MM.1S (cell line): ENCODE measurements around the gene ZNRF3.
A peak's percentile ranks its signal among the peaks of the same experiment; 100 is the strongest.

Experiments
- DNase-seq: peaks from one replicate; pipeline ENCODE4 v3.0.0-alpha.2; 2015
- H2AFZ ChIP-seq: fragments of 300-600 bp; sonication (generic); 2 replicates; pipeline ENCODE4 v1.6.0; 2016; ENCODE audit warnings: antibody characterized with exemption, low read length
- H3F3A ChIP-seq: fragments of 300-600 bp; sonication (generic); 2 replicates; pipeline ENCODE4 v1.6.1; 2016; ENCODE audit warnings: mild to moderate bottlenecking, antibody characterized with exemption, low read length, moderate library complexity, mixed read lengths; ENCODE audit not compliant: insufficient read depth
- H3K27ac ChIP-seq: fragments of 300-600 bp; sonication (generic); 2 replicates; pipeline ENCODE4 v1.5.1; 2016; ENCODE audit warnings: mild to moderate bottlenecking, low read length
- H3K27me3 ChIP-seq: fragments of 300-600 bp; sonication (generic); replicated peaks from 2 replicates; pipeline ENCODE4 v1.6.0; 2016; ENCODE audit warnings: low read length; ENCODE audit not compliant: insufficient read depth
- H3K36me3 ChIP-seq: fragments of 300-600 bp; sonication (generic); replicated peaks from 2 replicates; pipeline ENCODE4 v1.6.1; 2016; ENCODE audit warnings: mild to moderate bottlenecking, low read length, mixed read lengths; ENCODE audit not compliant: insufficient read depth
- H3K4me1 ChIP-seq: fragments of 300-600 bp; sonication (generic); 2 replicates; pipeline ENCODE4 v1.6.1; 2016; ENCODE audit warnings: low read length, mixed read lengths
- H3K4me2 ChIP-seq: fragments of 300-600 bp; sonication (generic); 2 replicates; pipeline ENCODE4 v1.6.0; 2016; ENCODE audit warnings: low read depth, low read length
- H3K4me3 ChIP-seq: fragments of 300-600 bp; sonication (generic); 2 replicates; pipeline ENCODE4 v1.5.1; 2016; ENCODE audit warnings: low read length, mixed read lengths
- H3K79me2 ChIP-seq: fragments of 300-600 bp; sonication (generic); 2 replicates; pipeline ENCODE4 v1.6.1; 2016; ENCODE audit warnings: mixed run types, low read length, mixed read lengths
- H3K9ac ChIP-seq: fragments of 300-600 bp; sonication (generic); 2 replicates; pipeline ENCODE4 v1.6.1; 2016; ENCODE audit warnings: low read length, mixed read lengths
- H3K9me2 ChIP-seq: fragments of 300-600 bp; sonication (generic); replicated peaks from 2 replicates; pipeline ENCODE4 v1.6.1; 2016; ENCODE audit warnings: mild to moderate bottlenecking, low read length, mixed read lengths; ENCODE audit not compliant: insufficient read depth
- H3K9me3 ChIP-seq: fragments of 300-600 bp; sonication (generic); replicated peaks from 2 replicates; pipeline ENCODE4 v1.6.1; 2016; ENCODE audit warnings: mild to moderate bottlenecking, low read length, mixed read lengths; ENCODE audit not compliant: insufficient read depth
- H4K20me1 ChIP-seq: fragments of 300-600 bp; sonication (generic); 2 replicates; pipeline ENCODE4 v1.6.1; 2016; ENCODE audit warnings: mild to moderate bottlenecking, low read length, moderate library complexity, mixed read lengths; ENCODE audit not compliant: insufficient read depth
- EZH2 ChIP-seq: fragments of 300-600 bp; sonication (generic); optimal IDR thresholded peaks from 2 replicates; pipeline ENCODE3; 2017; ENCODE audit warnings: low read depth, mild to moderate bottlenecking, antibody characterized with exemption, low read length, mixed read lengths
- EZH2phosphoT487 ChIP-seq: fragments of 300-600 bp; sonication (generic); IDR thresholded peaks from 2 replicates; pipeline ENCODE4 v1.6.1; 2018; ENCODE audit warnings: antibody characterized with exemption, low read length
- TF ChIP-seq, protein P1 (sequence below): fragments of 300-600 bp; sonication (generic); IDR thresholded peaks from 2 replicates; pipeline ENCODE4 v1.5.1; 2016; ENCODE audit warnings: antibody characterized with exemption, low read length, mixed read lengths

The ZNRF3 gene

DNA sequence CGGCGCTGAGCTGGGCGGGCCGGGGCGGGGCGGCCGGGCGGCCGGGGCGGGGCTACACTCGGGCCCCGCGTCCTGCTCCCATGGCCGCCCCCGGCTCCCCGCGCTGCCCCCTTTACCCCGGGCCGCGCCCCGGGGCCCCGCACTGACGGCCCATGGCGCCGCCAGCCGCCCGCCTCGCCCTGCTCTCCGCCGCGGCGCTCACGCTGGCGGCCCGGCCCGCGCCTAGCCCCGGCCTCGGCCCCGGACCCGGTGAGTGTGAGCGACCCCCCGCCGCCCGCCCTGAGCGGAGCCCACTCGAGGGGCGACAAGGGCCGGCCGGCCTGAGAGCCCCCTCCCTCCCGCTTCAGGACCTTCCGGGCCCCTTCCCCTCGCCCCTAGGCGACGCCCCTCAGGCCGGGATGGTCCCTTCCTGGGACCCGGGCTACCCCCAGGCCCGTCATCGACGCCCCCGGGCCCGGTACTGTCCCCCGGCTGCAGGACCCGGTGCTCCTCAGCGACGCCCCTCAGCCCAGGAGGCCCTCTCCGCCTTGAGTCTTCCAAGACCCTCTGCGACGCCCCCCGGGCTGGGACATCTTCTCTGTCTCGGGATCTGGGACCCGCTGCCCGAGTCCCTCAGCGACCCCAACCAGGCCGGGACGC is 189.7 kb downstream of the ZNRF3 start, which contains the start of gene KREMEN1:
KREMEN1 (plus strand) TSS at position 57 of the 639 bp plus-strand sequence; CDS start at position 153, 96 bp downstream.
- DNase-seq: no peak
- Histone ChIP-seq H3K36me3 (no peaks in the 10 kb centered on the region), H3K9me3 (no peaks in the 10 kb centered on the region), H3K27ac (peak within 1 kb of the TSS; percentile 12; the same call in 1 of the 2 replicates), H3K4me3 (peak within 1 kb of the TSS; percentile 60), H3K79me2 (no peaks in the 10 kb centered on the region), H3K4me2 (peak within 1 kb of the TSS; percentile 91), H4K20me1 (no peaks in the 10 kb centered on the region), H2AFZ (peak within 1 kb of the TSS; percentile 83), H3K27me3 (no peaks in the 10 kb centered on the region), H3F3A (peaks cover 9% of the 10 kb centered on the region), H3K9me2 (no peaks in the 10 kb centered on the region), H3K4me1 (peaks cover 8% of the 10 kb centered on the region), H3K9ac (peak within 1 kb of the TSS; percentile 60; the same call in 1 of the 2 replicates)
- TF ChIP-seq, protein P1, sequence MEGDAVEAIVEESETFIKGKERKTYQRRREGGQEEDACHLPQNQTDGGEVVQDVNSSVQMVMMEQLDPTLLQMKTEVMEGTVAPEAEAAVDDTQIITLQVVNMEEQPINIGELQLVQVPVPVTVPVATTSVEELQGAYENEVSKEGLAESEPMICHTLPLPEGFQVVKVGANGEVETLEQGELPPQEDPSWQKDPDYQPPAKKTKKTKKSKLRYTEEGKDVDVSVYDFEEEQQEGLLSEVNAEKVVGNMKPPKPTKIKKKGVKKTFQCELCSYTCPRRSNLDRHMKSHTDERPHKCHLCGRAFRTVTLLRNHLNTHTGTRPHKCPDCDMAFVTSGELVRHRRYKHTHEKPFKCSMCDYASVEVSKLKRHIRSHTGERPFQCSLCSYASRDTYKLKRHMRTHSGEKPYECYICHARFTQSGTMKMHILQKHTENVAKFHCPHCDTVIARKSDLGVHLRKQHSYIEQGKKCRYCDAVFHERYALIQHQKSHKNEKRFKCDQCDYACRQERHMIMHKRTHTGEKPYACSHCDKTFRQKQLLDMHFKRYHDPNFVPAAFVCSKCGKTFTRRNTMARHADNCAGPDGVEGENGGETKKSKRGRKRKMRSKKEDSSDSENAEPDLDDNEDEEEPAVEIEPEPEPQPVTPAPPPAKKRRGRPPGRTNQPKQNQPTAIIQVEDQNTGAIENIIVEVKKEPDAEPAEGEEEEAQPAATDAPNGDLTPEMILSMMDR: no peak
- no peak for TF ChIP-seq EZH2

DNA sequence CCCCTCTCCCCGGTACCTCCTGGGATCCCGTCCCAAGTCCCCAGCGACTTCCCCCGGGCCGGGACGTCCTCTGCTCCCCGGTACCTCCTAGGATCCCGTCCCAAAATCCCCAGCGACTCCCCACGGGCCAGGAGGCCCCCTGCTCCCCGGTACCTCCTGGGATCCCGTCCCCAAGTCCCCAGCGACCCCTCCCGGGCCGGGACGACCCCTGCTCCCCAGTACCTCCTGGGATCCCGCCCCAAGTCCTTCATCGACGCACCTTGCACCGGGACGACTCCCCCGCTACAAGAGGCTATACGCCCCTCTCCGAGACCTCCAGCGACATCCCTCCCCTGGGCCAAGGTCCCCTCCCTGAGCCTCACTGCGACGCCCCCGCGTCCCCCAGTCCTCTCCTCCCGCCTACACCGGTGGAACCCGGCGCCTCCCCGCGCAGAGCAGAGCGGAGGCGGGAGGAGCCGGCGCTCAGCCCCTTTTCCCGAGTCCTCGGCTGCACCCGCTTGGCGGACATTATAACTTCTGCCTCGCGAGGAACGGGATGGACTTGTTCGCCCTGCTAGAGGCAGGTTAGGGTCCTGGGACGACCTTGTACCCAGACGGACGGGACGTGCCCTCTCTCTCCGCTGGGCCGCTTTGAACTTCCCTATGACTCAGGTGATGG is 190.4 kb downstream of the ZNRF3 start:
- Histone ChIP-seq H3K4me1 (peaks cover 8% of the 10 kb centered on the region), H3F3A (peaks cover 9% of the 10 kb centered on the region), H4K20me1 (no peaks in the 10 kb centered on the region), H3K4me2 (peak overlapping the region; percentile 91), H3K9me2 (no peaks in the 10 kb centered on the region), H3K9ac (peak overlapping the region; percentile 38; the same call in 1 of the 2 replicates), H3K79me2 (no peaks in the 10 kb centered on the region), H3K36me3 (no peaks in the 10 kb centered on the region), H3K9me3 (no peaks in the 10 kb centered on the region), H3K4me3 (peak overlapping the region; percentile 53; the same call in 1 of the 2 replicates), H3K27me3 (no peaks in the 10 kb centered on the region), H3K27ac (no peak overlapping the region), H2AFZ (peak overlapping the region; percentile 83)
- TF ChIP-seq EZH2phosphoT487: no peak
- TF ChIP-seq, protein P1: no peak
- TF ChIP-seq EZH2: no peak
- DNase-seq: no peak

DNA sequence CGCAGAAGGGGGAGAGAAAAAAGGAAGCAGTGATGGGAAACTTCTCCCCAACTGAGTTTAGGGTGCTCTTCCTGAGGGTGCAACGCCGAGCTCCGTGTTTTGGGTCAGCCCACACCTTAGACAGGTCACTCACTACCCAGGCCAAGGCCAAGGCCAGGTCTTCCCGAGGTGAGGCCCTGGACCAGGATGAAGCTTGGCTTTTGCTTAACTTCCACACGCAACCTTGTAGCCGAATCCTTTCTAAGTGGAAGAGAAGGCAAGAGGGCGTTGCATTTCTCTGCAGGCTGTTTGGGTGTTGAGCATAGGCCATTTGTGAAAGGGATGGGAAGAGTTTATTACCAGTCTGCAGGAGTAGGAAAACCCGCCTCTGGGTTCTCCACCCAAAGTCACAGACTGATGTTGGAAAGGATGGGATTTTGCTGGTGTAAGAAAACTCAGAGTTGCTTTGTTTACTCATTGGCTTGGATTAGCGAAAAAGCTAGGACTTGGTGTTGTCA is 191.0 kb downstream of the ZNRF3 start:
- Histone ChIP-seq H3F3A (peaks cover 9% of the 10 kb centered on the region), H3K9ac (no peak overlapping the region), H3K27me3 (no peaks in the 10 kb centered on the region), H2AFZ (no peak overlapping the region), H4K20me1 (no peaks in the 10 kb centered on the region), H3K9me3 (no peaks in the 10 kb centered on the region), H3K4me1 (peaks cover 8% of the 10 kb centered on the region), H3K4me2 (no peak overlapping the region), H3K4me3 (no peak overlapping the region), H3K79me2 (no peaks in the 10 kb centered on the region), H3K36me3 (no peaks in the 10 kb centered on the region), H3K9me2 (no peaks in the 10 kb centered on the region), H3K27ac (no peak overlapping the region)
- TF ChIP-seq EZH2 (no peak), EZH2phosphoT487 (no peak)
- TF ChIP-seq, protein P1: no peak
- no peak for DNase-seq
